Neuronal stem cell (in vitro differentiated cells): ENCODE results near the gene CBFB. TPM values are rescaled to one million over a fixed set of nuclear protein-coding genes. Genes with fewer than 3 reads are reported as not detected.
A peak's percentile ranks its signal among the peaks of the same experiment; 100 is the strongest.

ENCODE experiments used
- DNase-seq: peaks from one replicate; pipeline ENCODE4 v3.0.0-alpha.2; 2013; ENCODE audit warnings: low spot score
- H2AFZ ChIP-seq: one replicate; pipeline ENCODE4 v1.6.1; 2013; ENCODE audit warnings: mild to moderate bottlenecking, low read length, inconsistent platforms
- H2AK5ac ChIP-seq: 2 replicates; pipeline ENCODE4 v1.6.1; 2013; ENCODE audit warnings: low read depth, mild to moderate bottlenecking, inconsistent platforms, low read length, moderate library complexity, mixed read lengths
- H2BK120ac ChIP-seq: 2 replicates; pipeline ENCODE4 v1.6.1; 2013; ENCODE audit warnings: low read depth, mild to moderate bottlenecking, inconsistent platforms, low read length, moderate library complexity, mixed read lengths
- H2BK12ac ChIP-seq: one replicate; pipeline ENCODE4 v1.6.1; 2013; ENCODE audit warnings: low read length, inconsistent platforms
- H2BK15ac ChIP-seq: 2 replicates; pipeline ENCODE4 v1.6.1; 2013; ENCODE audit warnings: mild to moderate bottlenecking, low read length, inconsistent platforms, mixed read lengths
- H2BK5ac ChIP-seq: one replicate; pipeline ENCODE4 v1.6.1; 2013; ENCODE audit warnings: inconsistent platforms, mild to moderate bottlenecking, low read length, moderate library complexity
- H3K14ac ChIP-seq: one replicate; pipeline ENCODE4 v1.6.1; 2013; ENCODE audit warnings: low read length, inconsistent platforms
- H3K18ac ChIP-seq: 2 replicates; pipeline ENCODE4 v1.6.1; 2013; ENCODE audit warnings: low read length, inconsistent platforms
- H3K23ac ChIP-seq: 2 replicates; pipeline ENCODE4 v1.6.1; 2013; ENCODE audit warnings: low read depth, mild to moderate bottlenecking, mixed read lengths, low read length, inconsistent platforms; ENCODE audit not compliant: poor library complexity
- H3K27ac ChIP-seq: replicated peaks from 3 replicates; pipeline ENCODE4 v1.5.1; 2013; ENCODE audit warnings: low read length, inconsistent platforms
- H3K27me3 ChIP-seq, 3 experiments: 2 replicates each; pipeline ENCODE4 v1.6.1; 2013; ENCODE audit warnings: low read length in 3 of 3, mild to moderate bottlenecking in 2 of 3, inconsistent platforms in 1 of 3, low read depth in 1 of 3, mixed read lengths in 1 of 3, moderate library complexity in 1 of 3; ENCODE audit not compliant: control insufficient read depth in 3 of 3, insufficient read depth in 3 of 3
- H3K36me3 ChIP-seq, 2 donors: replicated peaks in 1 of 2; 2 replicates each; pipeline ENCODE4 v1.6.1; 2013; ENCODE audit warnings: low read length in 2 of 2; ENCODE audit not compliant: control insufficient read depth in 2 of 2, insufficient read depth in 2 of 2
- H3K4ac ChIP-seq: 2 replicates; pipeline ENCODE4 v1.6.1; 2013; ENCODE audit warnings: inconsistent platforms, mild to moderate bottlenecking, low read length, moderate library complexity
- H3K4me1 ChIP-seq, 2 donors: 1 replicate in 1 of 2; 2 replicates in 1 of 2; pipeline ENCODE4 v1.6.1; 2013; ENCODE audit warnings: low read length in 2 of 2, low read depth in 1 of 2; ENCODE audit not compliant: control insufficient read depth in 2 of 2, insufficient read depth in 1 of 2
- H3K4me2 ChIP-seq: one replicate; pipeline ENCODE4 v1.6.1; 2013; ENCODE audit warnings: mild to moderate bottlenecking, low read length, inconsistent platforms; ENCODE audit not compliant: insufficient read depth, poor library complexity, severe bottlenecking
- H3K4me3 ChIP-seq, 2 donors: 2 replicates each; pipeline ENCODE4 v1.5.1; 2013; ENCODE audit warnings: low read length in 2 of 2, mild to moderate bottlenecking in 2 of 2, inconsistent platforms in 1 of 2, moderate library complexity in 1 of 2
- H3K79me1 ChIP-seq: one replicate; pipeline ENCODE4 v1.6.1; 2013; ENCODE audit warnings: low read depth, mild to moderate bottlenecking, inconsistent platforms, low read length, moderate library complexity
- H3K9ac ChIP-seq: one replicate; pipeline ENCODE4 v1.6.1; 2013; ENCODE audit warnings: mild to moderate bottlenecking, low read depth, low read length, inconsistent platforms; ENCODE audit not compliant: poor library complexity
- H3K9me3 ChIP-seq, 2 donors: replicated peaks in 1 of 2; 2 replicates each; pipeline versions ENCODE3 to v1.6.1; 2013; ENCODE audit warnings: low read length in 2 of 2, mild to moderate bottlenecking in 2 of 2, inconsistent platforms in 1 of 2, low read depth in 1 of 2, mixed read lengths in 1 of 2, moderate library complexity in 1 of 2; ENCODE audit not compliant: control insufficient read depth in 2 of 2, insufficient read depth in 1 of 2
- H4K8ac ChIP-seq: one replicate; pipeline ENCODE4 v1.6.1; 2013; ENCODE audit warnings: low read depth, mild to moderate bottlenecking, inconsistent platforms, low read length, moderate library complexity
- H4K91ac ChIP-seq: one replicate; pipeline ENCODE4 v1.6.1; 2013; ENCODE audit warnings: low read length, low read depth, mild to moderate bottlenecking, inconsistent platforms; ENCODE audit not compliant: poor library complexity
- WGBS, 2 donors: extraction: QIAGEN DNeasy Blood & Tissue Kit; methylation state at CpG; one replicate each; pipeline ENCODE4 v1.1.7; 2013; ENCODE audit warnings: missing lambda C conversion rate in 2 of 2, mixed read lengths in 1 of 2; ENCODE audit not compliant: insufficient read length in 2 of 2, insufficient replicate concordance in 1 of 2; ENCODE audit errors: extremely low coverage in 2 of 2; 5-methylcytosine and 5-hydroxymethylcytosine counted together
- polyA plus RNA-seq, 2 experiments: library from polyadenylated mRNA; stranded (reverse); fragments of 200-250 nt; gene quantifications; one replicate each; pipeline ENCODE4 v1.2.3, GENCODE V29; 2013

Gene CBFB
- 58.1 TPM for polyA plus RNA-seq (2013, experiment 1 of 2)
- polyA plus RNA-seq (2013, experiment 2 of 2) = 64.0 TPM

GRCh38 chr16:67028696-67029253 is at the start of gene CBFB:
Gene CBFB (plus strand): TSS chr16:67029149. CDS start chr16:67029408, 259 bp downstream.
- Histone ChIP-seq H3K23ac (peak within 1 kb of the TSS; percentile 93), H3K4ac (no peak within 1 kb of the TSS)

GRCh38 chr16:66983033-66983432 is 45.9 kb upstream of the CBFB start:
- Histone ChIP-seq H2BK12ac (no peak overlapping the region), H3K9me3 (no peaks in the 10 kb centered on the region), H2AK5ac (no peak overlapping the region), H3K4ac (no peak overlapping the region), H3K27ac (no peak overlapping the region), H3K23ac (no peak overlapping the region), H3K79me1 (no peaks in the 10 kb centered on the region), H3K27me3 (peaks cover 0 to 20% (median 6%) of the 10 kb centered on the region in 3 experiments), H3K36me3 (no peaks in the 10 kb centered on the region), H4K8ac (no peak overlapping the region), H3K4me2 (no peak overlapping the region), H3K9ac (no peak overlapping the region), H3K4me3 (no peak overlapping the region), H3K14ac (no peak overlapping the region), H3K4me1 (no peaks in the 10 kb centered on the region), H2BK15ac (no peak overlapping the region), H4K91ac (no peak overlapping the region), H2AFZ (no peak overlapping the region), H3K18ac (no peak overlapping the region), H2BK5ac (no peak overlapping the region), H2BK120ac (no peak overlapping the region)
- WGBS, 2 donors = no CpG with 5 or more reads among the region's 9 CpGs
- no peak for DNase-seq

More at GRCh38 chr16:67028696-67029253, at the start of gene CBFB:
- Histone ChIP-seq H2BK5ac (peak within 1 kb of the TSS; percentile 94), H3K27me3 (no peaks in the 10 kb centered on the region), H3K18ac (peak within 1 kb of the TSS; percentile 97), H3K4me2 (peak within 1 kb of the TSS; percentile 87), H4K8ac (peak within 1 kb of the TSS; percentile 86), H3K79me1 (peaks cover 10% of the 10 kb centered on the region), H3K4me1 (peaks cover 3 to 6% of the 10 kb centered on the region in 2 donors), H2BK15ac (peak within 1 kb of the TSS; percentile 98), H2AFZ (peak within 1 kb of the TSS; percentile 96), H3K9ac (peak within 1 kb of the TSS; percentile 99), H3K4me3 (peak within 1 kb of the TSS; percentile 71 to 99), H2BK12ac (peak within 1 kb of the TSS; percentile 58), H2BK120ac (peak within 1 kb of the TSS; percentile 96), H3K9me3 (peaks cover 0 to 3% of the 10 kb centered on the region in 2 donors), H3K27ac (peak within 1 kb of the TSS; percentile 64), H2AK5ac (peak within 1 kb of the TSS; percentile 70), H3K36me3 (peaks cover 3 to 28% of the 10 kb centered on the region in 2 donors), H4K91ac (peak within 1 kb of the TSS; percentile 30), H3K14ac (peak within 1 kb of the TSS; percentile 98)
- WGBS, 2 donors = no CpG with 5 or more reads among the region's 69 CpGs
- peak; percentile 86 for DNase-seq

- no peaks in the 10 kb centered on the region for H3K4me1 ChIP-seq
- H3K79me1 ChIP-seq = peaks cover 3% of the 10 kb centered on the region
- no CpG with 5 or more reads among the region's 4 CpGs for WGBS, 2 donors
- no peak overlapping the region for H2AFZ ChIP-seq
- no peak overlapping the region for H3K4ac ChIP-seq
- H2BK15ac ChIP-seq = no peak overlapping the region
- H2BK5ac ChIP-seq = no peak overlapping the region
- H3K14ac ChIP-seq = no peak overlapping the region
- no peak overlapping the region for H3K23ac ChIP-seq
- no peaks in the 10 kb centered on the region for H3K36me3 ChIP-seq
- H2BK12ac ChIP-seq = no peak overlapping the region
- H3K4me2 ChIP-seq = no peak overlapping the region
- H2BK120ac ChIP-seq = no peak overlapping the region
- H3K18ac ChIP-seq = no peak overlapping the region
- H3K9me3 ChIP-seq = peaks cover 0 to 2% of the 10 kb centered on the region in 2 donors
- H3K4me3 ChIP-seq = no peak overlapping the region
- no peak overlapping the region for H2AK5ac ChIP-seq
- H3K27me3 ChIP-seq = peaks cover 0 to 31% (median 5%) of the 10 kb centered on the region in 3 experiments
- H4K91ac ChIP-seq = no peak overlapping the region
- DNase-seq = no peak
- no peak overlapping the region for H3K9ac ChIP-seq
- H4K8ac ChIP-seq = no peak overlapping the region
- no peak overlapping the region for H3K27ac ChIP-seq
These were observed 44.0 kb upstream of the CBFB start for GRCh38 chr16:66984892-66985311.

GRCh38 chr16:66986559-66986958 is 42.4 kb upstream of the CBFB start:
- Histone ChIP-seq H4K8ac (no peak overlapping the region), H2BK120ac (no peak overlapping the region), H3K27ac (no peak overlapping the region), H2AFZ (no peak overlapping the region), H3K36me3 (no peaks in the 10 kb centered on the region), H3K4ac (no peak overlapping the region), H3K9me3 (peaks cover 0 to 2% of the 10 kb centered on the region in 2 donors), H3K4me3 (no peak overlapping the region), H3K4me2 (no peak overlapping the region), H3K14ac (no peak overlapping the region), H2BK12ac (no peak overlapping the region), H3K18ac (no peak overlapping the region), H3K27me3 (peaks cover 0 to 34% (median 5%) of the 10 kb centered on the region in 3 experiments), H3K79me1 (peaks cover 3% of the 10 kb centered on the region), H2AK5ac (no peak overlapping the region), H3K9ac (no peak overlapping the region), H3K4me1 (no peaks in the 10 kb centered on the region), H3K23ac (no peak overlapping the region), H2BK15ac (no peak overlapping the region), H4K91ac (no peak overlapping the region), H2BK5ac (no peak overlapping the region)
- WGBS, 2 donors = no CpG with 5 or more reads among the region's 6 CpGs
- DNase-seq = no peak
